ACHN (cell line): ENCODE data around the gene PLXNA4.
"Not testable (repeated sequence)": the region's sequence is repeated elsewhere in the genome, so short reads cannot be mapped to it uniquely, and the experiment has no call there.

ENCODE experiments used
- DNase-seq: peaks from one replicate; pipeline ENCODE4 v3.0.0-alpha.2; 2015
- in situ Hi-C: cut with HindIII; loops from 2 replicates; pipeline ENCODE4 v1.10.0; 2017; ENCODE audit warnings: low sequenced_read_pairs, low pct_ligation_motif_present, low pct_unique_long_range_greater_than_20kb

PLXNA4 gene

DNA sequence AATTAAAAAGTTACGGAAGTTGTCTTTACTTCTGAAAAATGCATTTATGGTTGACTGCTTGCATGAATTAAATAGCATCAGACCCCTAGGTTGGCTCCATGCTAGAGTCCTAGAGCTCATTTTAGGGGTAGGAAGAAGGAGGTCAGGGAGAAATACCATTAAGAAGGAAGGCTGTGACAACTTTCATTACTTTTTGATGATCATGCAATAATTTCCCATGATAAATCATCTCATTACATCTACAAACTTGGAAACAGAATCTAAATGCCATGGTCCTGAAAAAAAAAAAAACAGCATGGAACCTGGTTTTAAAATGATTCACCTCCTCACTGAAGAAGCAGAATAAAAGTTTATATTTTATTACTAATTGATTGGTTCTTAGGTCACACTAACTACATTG, 20.3 kb upstream of the PLXNA4 start:
- no peak for DNase-seq
- in situ Hi-C loops = no loop called here

DNA sequence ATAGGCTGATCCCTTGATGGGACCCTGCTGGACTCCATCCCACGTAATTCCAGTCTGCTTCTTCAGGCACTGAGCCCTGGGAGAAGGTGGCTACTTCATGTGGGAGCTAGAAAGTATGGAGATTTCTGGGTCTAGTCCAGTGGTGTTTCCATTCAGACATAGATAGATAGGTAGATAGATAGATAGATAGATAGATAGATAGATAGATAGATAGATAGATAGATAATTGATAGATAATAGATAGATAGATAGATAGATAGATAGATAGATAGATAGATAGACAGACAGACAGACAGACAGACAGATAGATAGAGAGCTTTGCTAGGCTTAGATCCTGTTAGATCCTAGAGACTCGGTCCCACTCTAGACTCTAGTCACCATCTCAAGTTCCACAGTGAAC, 18.5 kb upstream of the PLXNA4 start:
- DNase-seq, in situ Hi-C loops: not testable (repeated sequence)

DNA sequence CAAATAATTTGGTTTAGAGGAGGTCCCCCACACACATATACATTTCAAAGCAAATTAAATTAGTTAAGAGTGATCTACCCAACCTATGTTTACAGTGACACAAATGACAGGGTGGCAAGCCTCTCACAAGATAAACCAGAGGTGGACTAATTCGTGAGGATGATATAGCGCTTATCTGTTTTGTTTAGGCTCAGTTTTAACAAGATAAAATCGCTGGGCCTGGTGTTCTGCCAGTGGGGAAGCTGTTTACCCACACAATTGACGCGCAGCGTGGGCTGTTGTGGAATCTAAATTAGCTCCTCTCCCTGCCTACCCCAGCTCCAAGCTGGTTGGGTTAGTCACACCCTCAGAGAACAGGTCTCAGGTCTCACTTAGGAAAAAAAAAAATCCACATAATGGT, 16.7 kb upstream of the PLXNA4 start:
- in situ Hi-C loops = no loop called here
- DNase-seq = no peak

GRCh38 chr7:132592231-132592920, 16.1 kb upstream of the PLXNA4 start:
- in situ Hi-C loops = no loop called here
- DNase-seq = no peak

DNA sequence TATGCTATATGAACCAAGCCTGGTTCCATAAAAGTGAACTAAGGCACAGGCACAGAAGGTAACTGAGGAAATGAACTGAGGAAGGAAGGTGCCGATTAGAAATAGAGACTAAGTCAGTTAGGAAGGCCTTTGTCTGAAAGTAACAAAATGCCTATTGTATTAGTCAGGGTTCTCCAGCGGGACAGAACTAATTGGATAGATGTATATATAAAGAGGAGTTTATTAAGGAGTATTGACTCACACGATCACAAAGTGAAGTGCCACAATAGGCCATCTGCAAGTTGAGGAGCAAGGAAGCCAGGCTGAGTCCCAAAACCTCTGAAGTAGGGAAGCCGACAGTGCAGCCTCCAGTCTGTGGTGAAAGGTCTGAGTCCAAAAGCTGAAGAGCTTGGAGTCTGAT, 13.9 kb upstream of the PLXNA4 start:
- no peak for DNase-seq

GRCh38 chr7:132588596-132588995, 12.3 kb upstream of the PLXNA4 start:
- in situ Hi-C loops = no loop called here
- DNase-seq = no peak

More for the DNA sequence above, 13.9 kb upstream of the PLXNA4 start:
- in situ Hi-C loops = no loop called here

GRCh38 chr7:132584796-132585494, 8.7 kb upstream of the PLXNA4 start:
- in situ Hi-C loops = no loop called here
- DNase-seq = no peak

DNA sequence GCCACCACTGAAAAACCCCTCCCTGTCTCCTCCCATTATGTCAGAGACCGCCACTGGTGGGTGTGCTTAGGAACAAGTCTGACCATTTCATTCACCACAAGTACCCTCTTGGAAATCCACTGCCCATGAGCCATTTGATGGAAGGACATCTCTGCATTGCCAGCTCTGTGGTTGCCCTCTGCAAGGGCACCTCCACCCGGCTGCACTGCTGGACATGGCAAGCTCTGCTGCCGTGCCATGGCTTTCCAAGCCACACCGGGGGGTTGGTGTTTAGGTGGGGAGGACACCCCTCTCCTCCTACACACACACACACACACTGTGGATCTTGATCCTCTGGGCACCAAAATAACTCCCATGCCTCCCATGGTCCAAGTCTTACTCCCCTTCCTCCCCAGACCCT, 5.2 kb upstream of the PLXNA4 start:
- in situ Hi-C loops = no loop called here

GRCh38 chr7:132580717-132581285, 4.5 kb upstream of the PLXNA4 start:
- in situ Hi-C loops = no loop called here
- peak; percentile 75 for DNase-seq

More for the DNA sequence above, 5.2 kb upstream of the PLXNA4 start:
- no peak for DNase-seq

- in situ Hi-C loops = no loop called here
- peak; percentile 29 for DNase-seq
These were observed 4.0 kb upstream of the PLXNA4 start for GRCh38 chr7:132580277-132580676.

DNA sequence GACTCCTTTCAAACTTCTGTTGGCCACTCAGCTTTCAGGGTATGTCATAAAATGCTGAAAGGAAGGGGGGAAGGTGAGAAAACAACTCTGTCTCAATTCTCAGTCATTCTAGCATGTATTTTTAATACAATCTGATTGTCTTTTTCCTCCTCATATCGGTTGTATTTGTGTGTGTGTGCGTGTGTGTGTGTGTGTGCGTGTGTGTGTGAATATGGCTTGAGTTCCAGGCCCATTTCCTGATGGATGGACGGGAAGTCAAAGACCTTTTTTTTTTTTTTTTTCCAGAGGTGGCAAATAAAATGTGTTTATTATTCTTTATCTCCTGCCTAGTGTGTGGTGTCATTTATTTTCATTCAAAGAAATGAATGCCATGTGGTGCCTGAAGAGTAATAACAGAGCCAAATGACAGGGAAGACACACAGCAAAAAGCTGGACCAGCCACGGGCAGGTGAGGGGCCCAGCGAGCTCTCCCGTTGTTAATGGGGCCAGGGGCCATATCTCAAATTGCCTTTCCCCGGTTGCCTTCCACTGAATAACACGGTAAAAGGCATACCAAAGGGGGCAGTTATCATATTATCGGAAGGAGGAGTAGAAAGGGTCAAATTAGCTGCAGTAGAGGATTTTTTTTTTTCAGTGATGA, 3.1 kb upstream of the PLXNA4 start:
- no peak for DNase-seq
- in situ Hi-C loops = no loop called here

DNA sequence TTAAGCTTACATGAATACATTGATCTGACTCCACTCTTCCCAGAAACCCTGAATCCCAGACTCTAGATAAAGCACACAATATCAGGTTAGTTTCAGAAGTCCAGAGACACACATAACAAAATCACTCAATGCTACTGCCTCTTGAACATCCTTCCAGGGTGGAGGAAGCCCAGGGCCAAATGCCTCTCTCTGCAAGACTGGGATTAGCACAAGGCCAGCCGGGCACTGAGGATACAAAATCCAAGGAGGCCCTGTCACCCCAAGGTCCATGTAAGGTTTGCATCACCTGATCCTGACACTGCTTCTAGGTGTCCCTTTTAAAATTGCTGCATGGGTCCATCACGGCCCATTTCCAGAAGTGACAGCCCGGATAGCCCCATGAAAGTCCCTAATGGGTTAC, 2.6 kb upstream of the PLXNA4 start:
- in situ Hi-C loops = no loop called here
- DNase-seq = no peak

DNA sequence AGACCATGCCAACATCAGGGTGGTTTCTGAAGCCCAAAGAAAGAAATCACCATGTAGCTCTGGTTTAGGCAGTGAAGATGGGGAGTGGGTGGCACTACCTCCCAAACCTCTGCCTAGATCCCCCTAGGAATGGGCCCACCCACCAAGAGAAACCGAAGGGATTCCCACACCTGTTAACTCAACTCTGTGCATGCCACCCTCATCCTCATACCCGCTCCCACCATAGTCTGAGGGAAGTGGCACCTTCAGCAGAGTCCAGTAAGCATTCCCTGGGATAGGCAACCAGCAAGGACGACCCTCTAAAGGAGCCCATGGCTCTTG, 1.7 kb upstream of the PLXNA4 start:
- in situ Hi-C loops = no loop called here
- no peak for DNase-seq

DNA sequence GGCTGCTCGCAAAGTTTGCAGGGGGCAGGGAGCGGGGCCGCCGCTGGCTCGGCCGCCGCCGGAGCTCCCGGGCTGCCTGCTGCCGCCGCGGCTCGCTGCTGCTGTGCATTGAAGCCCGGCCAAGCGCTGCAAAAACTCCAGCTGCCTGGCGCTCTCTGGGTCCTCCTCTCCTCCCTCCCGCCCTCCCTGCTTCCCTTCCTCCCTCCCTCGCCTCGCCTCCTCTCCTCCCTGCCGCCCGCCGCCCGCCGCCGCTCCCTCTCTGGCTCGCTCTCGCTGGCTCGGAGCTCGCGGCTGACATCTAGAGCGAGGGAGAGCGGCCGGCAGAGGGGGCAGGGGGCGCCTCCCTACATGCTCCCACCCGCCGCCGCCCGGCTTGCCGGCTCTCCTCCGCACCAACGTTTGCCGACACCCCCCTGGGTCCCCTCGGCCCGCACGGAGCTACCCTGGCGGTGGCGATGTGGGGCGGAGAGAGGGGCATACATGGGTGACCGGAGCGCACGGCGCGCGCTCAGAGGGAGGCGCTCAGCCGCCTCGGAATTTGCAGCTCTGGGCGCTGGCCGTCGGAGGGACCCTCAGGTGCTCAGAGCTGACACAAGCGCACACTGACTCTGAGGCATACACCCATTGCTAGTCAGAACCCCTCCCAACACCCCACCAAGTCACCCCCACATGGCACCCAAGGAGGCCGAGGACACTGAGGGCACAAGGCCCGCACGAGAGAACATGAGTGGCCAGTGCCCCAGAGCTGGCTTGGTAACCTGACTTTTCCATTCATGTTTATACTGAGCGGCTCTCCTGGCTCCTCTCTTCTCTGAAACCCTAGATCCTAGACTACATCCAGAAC, 1.2 kb upstream of the PLXNA4 start:
- DNase-seq = peak; percentile 55
- in situ Hi-C loops = no loop called here

DNA sequence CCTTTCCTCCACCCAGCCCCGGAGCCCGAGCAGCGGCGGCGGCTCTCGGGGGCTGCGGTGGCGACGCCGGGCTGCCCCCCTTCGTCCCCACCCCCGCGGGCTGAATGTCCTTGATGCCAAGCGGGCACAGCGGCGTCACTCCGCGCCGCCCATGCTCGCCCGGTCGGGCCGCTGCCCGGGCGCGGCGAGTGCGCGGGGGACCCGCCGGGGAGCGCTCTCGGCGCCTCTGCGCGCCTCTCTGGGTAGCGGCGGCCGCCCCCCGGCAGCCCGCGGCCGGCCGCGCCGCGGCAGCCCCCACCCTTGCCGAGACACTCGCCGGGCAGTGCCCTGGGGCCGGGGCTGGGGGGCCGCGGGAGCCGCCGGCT, 433 bp upstream of the PLXNA4 start:
- in situ Hi-C loops = no loop called here
- DNase-seq = no peak

DNA sequence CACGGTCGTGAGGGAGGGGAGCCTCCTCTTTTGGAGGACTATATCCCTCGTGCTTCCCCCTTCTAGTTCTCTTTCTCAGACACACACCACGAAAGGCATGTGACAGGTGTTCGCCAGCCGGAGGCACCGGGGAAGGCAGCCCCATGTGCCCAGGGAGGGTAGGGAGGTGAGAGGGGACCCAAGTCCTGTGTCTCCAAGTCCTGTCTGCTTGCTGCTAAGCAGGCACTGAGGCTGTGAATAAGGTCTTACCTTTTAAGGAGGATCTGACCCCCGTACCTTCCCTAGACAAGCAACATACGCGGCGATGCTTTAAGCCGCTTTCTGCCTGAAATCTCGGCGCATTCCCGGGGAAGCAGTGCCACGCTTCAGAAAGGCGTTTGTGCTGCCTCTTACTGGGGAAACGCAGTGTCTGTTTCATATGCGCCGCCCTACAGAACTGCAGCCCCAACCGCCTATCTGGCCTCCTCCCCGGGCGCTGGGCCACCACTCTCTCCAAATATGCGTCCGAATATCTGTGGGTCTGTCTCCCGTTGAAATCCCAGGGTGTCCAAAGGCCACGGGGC, 770 bp downstream of the PLXNA4 start:
- peak; percentile 39 for DNase-seq
- in situ Hi-C loops = no loop called here

DNA sequence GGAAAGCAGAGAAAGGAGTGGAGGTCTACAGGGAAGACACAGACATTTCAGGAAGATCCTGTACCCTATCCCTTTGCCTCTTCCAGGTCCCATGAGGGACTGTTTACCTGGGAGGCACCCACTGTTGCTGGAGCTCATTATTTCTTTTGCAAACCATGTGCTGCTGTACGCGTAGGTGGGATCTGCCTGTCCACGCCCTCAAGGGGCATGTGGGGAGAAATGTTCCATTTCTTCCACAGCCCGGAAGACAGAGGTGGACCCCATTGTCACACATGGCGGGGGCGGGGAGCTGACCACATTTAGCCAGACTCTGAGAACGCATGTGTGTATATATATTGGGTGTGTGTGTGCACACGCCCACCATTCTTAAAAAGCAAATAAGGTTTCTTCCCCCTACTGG, 2.0 kb downstream of the PLXNA4 start:
- in situ Hi-C loops = no loop called here

DNA sequence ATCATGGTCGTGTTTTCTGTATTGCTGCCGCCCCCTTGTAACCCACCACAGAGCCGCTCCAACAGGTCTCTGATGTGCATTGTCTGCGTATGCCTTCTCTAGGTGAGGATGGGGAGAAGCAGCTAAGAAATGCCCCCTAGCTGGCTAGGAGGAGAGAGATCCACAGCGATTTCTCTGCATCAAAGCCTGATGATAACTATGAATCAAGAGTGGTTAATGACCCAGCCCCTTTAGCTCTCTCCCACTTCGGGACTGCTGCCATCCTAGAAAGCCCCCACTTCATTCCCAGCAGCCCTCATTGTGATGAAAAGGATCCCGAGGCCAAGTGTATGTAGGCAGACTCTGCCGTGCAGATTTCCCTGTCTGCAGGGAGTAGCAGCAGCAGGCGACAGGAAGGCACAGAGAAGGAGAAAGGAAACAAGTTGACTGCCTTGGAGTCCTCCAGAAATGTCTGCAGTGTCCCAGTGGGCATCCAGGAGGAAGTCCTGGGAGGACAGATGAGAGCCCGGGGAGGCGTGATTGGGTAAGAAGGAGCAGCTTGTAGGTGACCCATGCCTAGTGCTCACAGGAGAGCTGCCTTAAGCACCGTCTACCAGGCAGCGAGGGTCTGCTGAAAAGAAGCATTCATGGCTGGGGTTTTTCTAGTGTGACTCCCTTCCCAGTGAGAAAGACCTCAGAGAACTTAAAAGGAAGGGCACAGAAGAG, 2.9 kb downstream of the PLXNA4 start:
- in situ Hi-C loops = no loop called here

More for the DNA sequence above, 2.0 kb downstream of the PLXNA4 start:
- no peak for DNase-seq

More for the DNA sequence above, 2.9 kb downstream of the PLXNA4 start:
- DNase-seq = no peak
